Fibroblast of lung (primary cell): ENCODE results near the gene LCN6. TPM values are rescaled to one million over a fixed set of nuclear protein-coding genes. Genes with fewer than 3 reads are reported as not detected.

ENCODE experiments used
- DNase-seq, 2 donors: peaks; one replicate each; pipeline versions ENCODE4 v3.0.0 to v3.0.0-alpha.2; 2010; ENCODE audit warnings: low read depth in 2 of 2
- H2AFZ ChIP-seq: 2 replicates; pipeline ENCODE4 v1.5.1; 2012; ENCODE audit warnings: low read length, control low read depth, inconsistent platforms
- H3K27ac ChIP-seq: 2 replicates; pipeline ENCODE4 v1.5.1; 2011; ENCODE audit warnings: low read length, control low read depth; ENCODE audit not compliant: insufficient read depth
- H3K27me3 ChIP-seq: 2 replicates; pipeline ENCODE4 v1.5.1; 2011; ENCODE audit warnings: mild to moderate bottlenecking, low read length; ENCODE audit not compliant: control insufficient read depth, insufficient read depth
- H3K36me3 ChIP-seq: 2 replicates; pipeline ENCODE4 v1.5.1; 2011; ENCODE audit warnings: low read length; ENCODE audit not compliant: control insufficient read depth, insufficient read depth
- H3K4me1 ChIP-seq: 2 replicates; pipeline ENCODE4 v1.5.1; 2011; ENCODE audit warnings: low read length; ENCODE audit not compliant: control insufficient read depth, insufficient read depth; ENCODE audit errors: extremely low read depth
- H3K4me2 ChIP-seq: 2 replicates; pipeline ENCODE4 v1.5.1; 2011; ENCODE audit warnings: low read length, control low read depth; ENCODE audit not compliant: insufficient read depth; ENCODE audit errors: extremely low read depth
- H3K4me3 ChIP-seq, 4 experiments: fragments of 200-600 bp in 1 of 4; sonication (generic) in 1 of 4; replicated peaks in 1 of 4; 2 replicates each; pipeline ENCODE4 v1.5.1; 2011 to 2016; ENCODE audit warnings: low read length in 4 of 4, low read depth in 3 of 4, mild to moderate bottlenecking in 3 of 4, control low read depth in 2 of 4, inconsistent platforms in 1 of 4, mixed read lengths in 1 of 4; ENCODE audit not compliant: insufficient read depth in 1 of 4; ENCODE audit errors: control extremely low read depth in 1 of 4
- H3K79me2 ChIP-seq: 2 replicates; pipeline ENCODE4 v1.5.1; 2012; ENCODE audit warnings: mild to moderate bottlenecking, low read length, inconsistent platforms; ENCODE audit not compliant: control insufficient read depth, insufficient read depth
- H3K9ac ChIP-seq: 2 replicates; pipeline ENCODE4 v1.5.1; 2011; ENCODE audit warnings: mild to moderate bottlenecking, low read length, control low read depth; ENCODE audit not compliant: insufficient read depth
- H3K9me3 ChIP-seq: 2 replicates; pipeline ENCODE4 v1.5.1; 2012; ENCODE audit warnings: low read depth, low read length; ENCODE audit not compliant: control insufficient read depth, insufficient read depth
- H4K20me1 ChIP-seq: 2 replicates; pipeline ENCODE4 v1.5.1; 2011; ENCODE audit warnings: low read length; ENCODE audit not compliant: control insufficient read depth, insufficient read depth; ENCODE audit errors: extremely low read depth
- EZH2 ChIP-seq: IDR thresholded peaks from 2 replicates; pipeline ENCODE4 v1.5.1; 2012; ENCODE audit warnings: low read length, control low read depth, mild to moderate bottlenecking; ENCODE audit errors: missing control alignments
- polyA plus RNA-seq, 2 donors: library from polyadenylated mRNA; depleted of rRNA in 1 of 2; stranded (reverse) in 1 of 2; unstranded in 1 of 2; fragments of >200 nt; gene quantifications; 2 replicates each; pipeline ENCODE4 v1.2.1, GENCODE V29; 2011 to 2012; ENCODE audit warnings: missing spikeins in 1 of 2
- total RNA-seq: library from RNA; depleted of rRNA; stranded (reverse); fragments of >200 nt; gene quantifications from 2 replicates; pipeline ENCODE4 v1.2.1, GENCODE V29; 2014
- TF ChIP-seq, protein P1 (sequence below), 2 donors: IDR thresholded peaks in 1 of 2; conservative IDR thresholded peaks in 1 of 2; 1 replicate in 1 of 2; 2 replicates in 1 of 2; pipeline ENCODE4 v1.5.1; 2011 to 2012; ENCODE audit warnings: low read length in 2 of 2, control low read depth in 1 of 2, inconsistent platforms in 1 of 2, low read depth in 1 of 2, mild to moderate bottlenecking in 1 of 2

Gene LCN6
- total and polyA plus RNA-seq, 2 donors (not counting 1 experiment from before 2014, with no cell fraction given), result not detected

DNA sequence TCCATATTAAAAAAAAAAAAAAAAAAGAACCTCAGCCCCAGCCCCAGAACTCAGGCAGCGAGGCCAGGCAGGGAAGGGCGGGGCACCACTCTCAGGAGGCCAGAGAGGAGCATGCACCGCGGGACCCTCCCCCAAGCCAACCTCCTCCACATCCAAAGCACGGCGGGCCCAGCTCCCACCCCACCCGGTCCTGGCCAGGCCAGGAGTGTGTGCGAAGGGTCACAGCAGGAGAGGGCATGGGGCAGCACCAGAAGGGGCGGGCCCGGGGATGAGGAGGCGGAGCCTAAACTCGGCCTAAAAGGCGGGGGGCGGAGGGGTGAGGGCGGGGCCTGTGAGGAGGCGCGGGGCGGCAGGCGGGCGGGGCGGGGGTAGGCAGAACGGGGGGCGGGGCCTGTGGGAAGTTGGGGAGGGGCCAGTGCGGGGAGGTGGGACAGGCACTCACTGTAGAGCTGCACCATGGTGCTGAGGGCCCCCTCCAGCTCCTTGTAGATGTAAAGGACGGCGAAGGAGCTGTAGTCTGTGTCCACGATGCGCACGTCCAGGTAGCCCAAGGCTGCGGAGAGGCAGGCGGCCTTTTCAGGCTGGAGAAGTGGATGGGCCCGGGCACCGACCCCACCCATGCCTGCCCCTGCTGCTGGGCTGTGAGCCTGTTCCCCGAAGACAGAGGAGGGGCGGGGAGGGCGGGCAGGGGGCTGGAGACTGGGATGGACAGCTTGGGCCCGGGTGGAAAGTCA, 14.8 kb upstream of the LCN6 start:
- Histone ChIP-seq H3K4me2 (no peak overlapping the region), H3K4me3 (no peak overlapping the region), H3K9me3 (no peaks in the 10 kb centered on the region), H3K27ac (no peak overlapping the region), H4K20me1 (no peaks in the 10 kb centered on the region), H3K27me3 (peaks cover 7% of the 10 kb centered on the region), H3K4me1 (no peaks in the 10 kb centered on the region), H3K79me2 (no peaks in the 10 kb centered on the region), H3K9ac (no peak overlapping the region), H3K36me3 (no peaks in the 10 kb centered on the region), H2AFZ (no peak overlapping the region)
- DNase-seq, result peak; percentile 13 to 20
- no peak for TF ChIP-seq EZH2
- TF ChIP-seq, protein P1, sequence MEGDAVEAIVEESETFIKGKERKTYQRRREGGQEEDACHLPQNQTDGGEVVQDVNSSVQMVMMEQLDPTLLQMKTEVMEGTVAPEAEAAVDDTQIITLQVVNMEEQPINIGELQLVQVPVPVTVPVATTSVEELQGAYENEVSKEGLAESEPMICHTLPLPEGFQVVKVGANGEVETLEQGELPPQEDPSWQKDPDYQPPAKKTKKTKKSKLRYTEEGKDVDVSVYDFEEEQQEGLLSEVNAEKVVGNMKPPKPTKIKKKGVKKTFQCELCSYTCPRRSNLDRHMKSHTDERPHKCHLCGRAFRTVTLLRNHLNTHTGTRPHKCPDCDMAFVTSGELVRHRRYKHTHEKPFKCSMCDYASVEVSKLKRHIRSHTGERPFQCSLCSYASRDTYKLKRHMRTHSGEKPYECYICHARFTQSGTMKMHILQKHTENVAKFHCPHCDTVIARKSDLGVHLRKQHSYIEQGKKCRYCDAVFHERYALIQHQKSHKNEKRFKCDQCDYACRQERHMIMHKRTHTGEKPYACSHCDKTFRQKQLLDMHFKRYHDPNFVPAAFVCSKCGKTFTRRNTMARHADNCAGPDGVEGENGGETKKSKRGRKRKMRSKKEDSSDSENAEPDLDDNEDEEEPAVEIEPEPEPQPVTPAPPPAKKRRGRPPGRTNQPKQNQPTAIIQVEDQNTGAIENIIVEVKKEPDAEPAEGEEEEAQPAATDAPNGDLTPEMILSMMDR (conservative IDR thresholded peaks at IDR 0.05 in 1 of 2, IDR thresholded peaks at IDR 0.05 in 1 of 2; ENCODE audit: low read depth in 1 of 2, low read length in 2 of 2), result no peak

DNA sequence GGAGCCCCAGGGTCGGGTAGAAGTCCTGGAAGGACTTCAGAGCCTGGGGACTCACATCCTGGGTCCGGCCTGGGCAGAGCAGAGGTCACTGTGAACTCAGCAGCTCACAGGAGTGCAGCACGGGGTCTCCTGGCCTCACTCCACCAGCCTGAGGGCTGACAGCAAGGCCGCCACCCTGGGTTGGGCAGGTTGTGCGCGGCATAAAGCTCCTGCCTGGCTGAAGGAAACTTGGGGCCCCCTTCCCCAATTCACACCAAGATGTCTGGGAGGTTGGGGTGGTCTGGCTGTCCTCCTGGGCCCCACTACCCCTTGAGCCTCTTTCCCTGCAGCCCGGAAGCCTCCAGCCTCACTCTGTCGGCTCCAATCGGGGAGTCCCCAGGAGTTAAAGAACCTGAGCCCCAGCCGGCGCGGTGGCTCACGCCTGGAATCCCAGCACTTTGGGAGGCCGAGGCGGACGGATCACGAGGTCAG, 13.9 kb upstream of the LCN6 start:
- H3K27ac ChIP-seq, result no peak overlapping the region
- TF ChIP-seq, protein P1 (conservative IDR thresholded peaks at IDR 0.05 in 1 of 2, IDR thresholded peaks at IDR 0.05 in 1 of 2; ENCODE audit: low read depth in 1 of 2, low read length in 2 of 2), result no peak
- no peak for TF ChIP-seq EZH2
- no peak overlapping the region for H3K4me2 ChIP-seq
- no peak for DNase-seq
- no peak overlapping the region for H2AFZ ChIP-seq
- H3K9ac ChIP-seq, result no peak overlapping the region
- H3K36me3 ChIP-seq, result no peaks in the 10 kb centered on the region
- no peaks in the 10 kb centered on the region for H4K20me1 ChIP-seq
- H3K4me3 ChIP-seq, result no peak overlapping the region
- H3K79me2 ChIP-seq, result no peaks in the 10 kb centered on the region
- no peaks in the 10 kb centered on the region for H3K9me3 ChIP-seq
- no peaks in the 10 kb centered on the region for H3K4me1 ChIP-seq
- H3K27me3 ChIP-seq, result peaks cover 3% of the 10 kb centered on the region

DNA sequence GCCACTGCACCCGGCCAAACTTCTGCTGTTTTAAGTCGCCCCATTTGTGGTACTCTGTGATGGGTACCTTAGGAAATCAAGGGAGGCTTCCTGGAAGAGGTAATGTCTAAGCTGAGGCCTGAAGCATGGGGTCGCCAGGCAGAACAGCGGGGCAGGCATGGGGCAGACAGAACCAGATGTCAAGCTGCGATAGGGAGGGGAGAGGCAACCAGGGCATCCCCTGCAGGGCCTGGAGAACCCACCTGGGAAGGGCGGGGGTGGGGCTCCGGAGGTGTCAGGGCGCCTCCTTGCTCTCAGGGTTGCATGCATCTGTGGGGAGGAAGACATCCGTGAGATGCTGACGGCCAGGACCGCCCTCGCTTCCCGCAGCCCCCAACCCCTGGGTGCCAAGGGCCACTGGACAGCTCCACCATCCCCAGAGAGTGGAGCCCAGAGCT, 13.2 kb upstream of the LCN6 start:
- Histone ChIP-seq H3K4me2 (no peak overlapping the region), H3K4me3 (no peak overlapping the region), H2AFZ (no peak overlapping the region), H3K9ac (no peak overlapping the region), H3K9me3 (no peaks in the 10 kb centered on the region), H3K27ac (no peak overlapping the region), H3K27me3 (peaks cover 3% of the 10 kb centered on the region), H4K20me1 (no peaks in the 10 kb centered on the region), H3K36me3 (no peaks in the 10 kb centered on the region), H3K79me2 (no peaks in the 10 kb centered on the region), H3K4me1 (no peaks in the 10 kb centered on the region)
- no peak for DNase-seq
- TF ChIP-seq EZH2, result no peak
- TF ChIP-seq, protein P1 (conservative IDR thresholded peaks at IDR 0.05 in 1 of 2, IDR thresholded peaks at IDR 0.05 in 1 of 2; ENCODE audit: low read depth in 1 of 2, low read length in 2 of 2), result no peak
